SK-N-SH treated with all-trans-retinoic acid at 6 μM for 48 hours (cell line): ENCODE data around the gene GRM5.
"Not testable (repeated sequence)": the region's sequence is repeated elsewhere in the genome, so short reads cannot be mapped to it uniquely, and the experiment has no call there.

ENCODE experiments used
- ATAC-seq: fragments of 200-7000 bp; cut with Tn5 transposase; 3 replicates; pipeline ENCODE4 v1.9.1; 2020; ENCODE audit warnings: mild to moderate bottlenecking, moderate library complexity
- ARNTL ChIP-seq: fragments of 450-650 bp; formaldehyde crosslinking; IDR thresholded peaks from 2 replicates; pipeline ENCODE4 v1.5.0; 2020; ENCODE audit warnings: low read depth, mild to moderate bottlenecking, moderate library complexity, borderline replicate concordance
- BACH2 ChIP-seq: fragments of 250-450 bp; sonication (Bioruptor Pico); IDR thresholded peaks from 2 replicates; pipeline ENCODE4 v1.9.0; 2021; ENCODE audit warnings: mild to moderate bottlenecking, borderline replicate concordance
- CREB5 ChIP-seq: fragments of 250-450 bp; sonication (Bioruptor Pico); IDR thresholded peaks from 2 replicates; pipeline ENCODE4 v1.5.1; 2020; ENCODE audit warnings: low read depth, mild to moderate bottlenecking, moderate library complexity
- CSRNP3 ChIP-seq: fragments of 250-450 bp; sonication (Bioruptor Pico); IDR thresholded peaks from 2 replicates; pipeline ENCODE4 v1.5.1; 2021; ENCODE audit warnings: mild to moderate bottlenecking, moderate library complexity
- ESRRG ChIP-seq: fragments of 250-450 bp; sonication (Bioruptor Pico); IDR thresholded peaks from 2 replicates; pipeline ENCODE4 v1.6.1; 2021; ENCODE audit warnings: mild to moderate bottlenecking
- GLIS3 ChIP-seq: fragments of 250-450 bp; sonication (Bioruptor Pico); IDR thresholded peaks from 2 replicates; pipeline ENCODE4 v1.5.0; 2020; ENCODE audit warnings: mild to moderate bottlenecking, moderate library complexity
- OSR1 ChIP-seq: fragments of 250-450 bp; sonication (Bioruptor Pico); IDR thresholded peaks from 2 replicates; pipeline ENCODE4 v1.8.0; 2022; ENCODE audit warnings: moderate library complexity, mild to moderate bottlenecking, inconsistent platforms
- POU6F1 ChIP-seq: fragments of 250-450 bp; sonication (Bioruptor Pico); IDR thresholded peaks from 2 replicates; pipeline ENCODE4 v1.8.0; 2021; ENCODE audit warnings: low read depth, mild to moderate bottlenecking, moderate library complexity, borderline replicate concordance
- PPARA ChIP-seq: fragments of 250-450 bp; sonication (Bioruptor Pico); IDR thresholded peaks from 2 replicates; pipeline ENCODE4 v1.5.0; 2020; ENCODE audit warnings: mild to moderate bottlenecking, borderline replicate concordance
- RARB ChIP-seq: fragments of 250-450 bp; sonication (Bioruptor Pico); IDR thresholded peaks from 2 replicates; pipeline ENCODE4 v1.8.0; 2021; ENCODE audit warnings: mild to moderate bottlenecking, moderate library complexity
- TCF4 ChIP-seq: fragments of 250-450 bp; sonication (Bioruptor Pico); IDR thresholded peaks from 2 replicates; pipeline ENCODE4 v1.8.0; 2021; ENCODE audit warnings: mild to moderate bottlenecking, moderate library complexity, borderline replicate concordance
- TOX ChIP-seq: fragments of 250-450 bp; sonication (Bioruptor Pico); IDR thresholded peaks from 2 replicates; pipeline ENCODE4 v1.8.0; 2021; ENCODE audit warnings: mild to moderate bottlenecking, moderate library complexity, borderline replicate concordance
- TSHZ2 ChIP-seq: fragments of 250-450 bp; sonication (Bioruptor Pico); IDR thresholded peaks from 2 replicates; pipeline ENCODE4 v1.5.0; 2020; ENCODE audit warnings: mild to moderate bottlenecking, moderate library complexity
- ZC3H10 ChIP-seq: fragments of 250-450 bp; sonication (Bioruptor Pico); IDR thresholded peaks from 2 replicates; pipeline ENCODE4 v1.5.1; 2021; ENCODE audit warnings: mild to moderate bottlenecking, moderate library complexity
- ZFP3 ChIP-seq: fragments of 250-450 bp; sonication (Bioruptor Pico); IDR thresholded peaks from 2 replicates; pipeline ENCODE4 v1.5.0; 2020; ENCODE audit warnings: mild to moderate bottlenecking, moderate library complexity
- ZNF565 ChIP-seq: fragments of 450-650 bp; formaldehyde crosslinking; conservative IDR thresholded peaks from 2 replicates; pipeline ENCODE4 v1.5.0; 2020; ENCODE audit warnings: low read depth, mild to moderate bottlenecking, moderate library complexity
- ZNF70 ChIP-seq: fragments of 450-650 bp; formaldehyde crosslinking; IDR thresholded peaks from 2 replicates; pipeline ENCODE4 v1.5.0; 2020; ENCODE audit warnings: mild to moderate bottlenecking, moderate library complexity
- ZNF8 ChIP-seq: fragments of 450-650 bp; formaldehyde crosslinking; IDR thresholded peaks from 2 replicates; pipeline ENCODE4 v1.5.0; 2020; ENCODE audit warnings: mild to moderate bottlenecking, moderate library complexity

GRM5 gene

GRCh38 chr11:89015614-89016013 lies 50.2 kb downstream of the GRM5 start:
- no peak for ATAC-seq
- TF ChIP-seq GLIS3: no peak
- TF ChIP-seq ZNF565 (CRISPR knock-in tag): no peak
- TF ChIP-seq CREB5: no peak
- no peak for TF ChIP-seq TCF4
- no peak for TF ChIP-seq ZC3H10 (CRISPR knock-in tag)
- TF ChIP-seq ZNF70 (CRISPR knock-in tag): no peak
- no peak for TF ChIP-seq BACH2 (CRISPR knock-in tag)

GRCh38 chr11:89000852-89001251 lies 64.9 kb downstream of the GRM5 start:
- ATAC-seq: not testable (repeated sequence)

- ATAC-seq: no peak
- TF ChIP-seq POU6F1 (no peak), ZFP3 (CRISPR knock-in tag) (no peak), ZNF565 (CRISPR knock-in tag) (no peak), ZNF70 (CRISPR knock-in tag) (no peak), RARB (no peak), TCF4 (no peak), TSHZ2 (CRISPR knock-in tag) (no peak), ESRRG (CRISPR knock-in tag) (no peak), BACH2 (CRISPR knock-in tag) (no peak)
These were observed 86.1 kb downstream of the GRM5 start for GRCh38 chr11:88979641-88980040.

- ATAC-seq: not testable (repeated sequence)
These were observed 86.8 kb downstream of the GRM5 start for GRCh38 chr11:88978992-88979391.

- not testable (repeated sequence) for ATAC-seq
These were observed 90.3 kb downstream of the GRM5 start for GRCh38 chr11:88975441-88975840.

GRCh38 chr11:88972210-88972609 lies 93.6 kb downstream of the GRM5 start:
- TF ChIP-seq ZNF70 (CRISPR knock-in tag) (no peak), CSRNP3 (CRISPR knock-in tag) (no peak), RARB (no peak), TSHZ2 (CRISPR knock-in tag) (no peak), POU6F1 (no peak), TCF4 (no peak), OSR1 (CRISPR knock-in tag) (no peak), ARNTL (CRISPR knock-in tag) (no peak), CREB5 (no peak), ZNF8 (no peak), PPARA (CRISPR knock-in tag) (no peak), BACH2 (CRISPR knock-in tag) (no peak), TOX (CRISPR knock-in tag) (no peak), ZFP3 (CRISPR knock-in tag) (no peak), ZNF565 (CRISPR knock-in tag) (no peak)

GRCh38 chr11:88961621-88962020 lies 104.2 kb downstream of the GRM5 start:
- ATAC-seq: not testable (repeated sequence)

More at GRCh38 chr11:88972210-88972609, 93.6 kb downstream of the GRM5 start:
- ATAC-seq: no peak
